Muscle layer of colon (tissue), 2 donors: ENCODE measurements around the gene SNX10.

Experiments used
- H3K27ac ChIP-seq: one replicate; pipeline ENCODE4 v1.7.0; 2013; ENCODE audit warnings: low read depth, mild to moderate bottlenecking, low read length, moderate library complexity
- H3K27me3 ChIP-seq, 2 donors: one replicate each; pipeline ENCODE4 v1.7.0; 2013; ENCODE audit warnings: low read length in 2 of 2, mild to moderate bottlenecking in 2 of 2; ENCODE audit not compliant: insufficient read depth in 2 of 2, control insufficient read depth in 1 of 2
- H3K36me3 ChIP-seq: one replicate; pipeline ENCODE4 v1.7.0; 2013; ENCODE audit warnings: mild to moderate bottlenecking, low read length; ENCODE audit not compliant: insufficient read depth
- H3K4me1 ChIP-seq: one replicate; pipeline ENCODE4 v1.7.0; 2013; ENCODE audit warnings: mild to moderate bottlenecking, low read length; ENCODE audit not compliant: insufficient read depth
- H3K4me3 ChIP-seq, 2 donors: one replicate each; pipeline ENCODE4 v1.7.0; 2013; ENCODE audit warnings: low read length in 2 of 2, low read depth in 1 of 2, mild to moderate bottlenecking in 1 of 2, moderate library complexity in 1 of 2
- H3K9ac ChIP-seq: one replicate; pipeline ENCODE4 v1.7.0; 2013; ENCODE audit warnings: low read length
- H3K9me3 ChIP-seq: one replicate; pipeline ENCODE4 v1.7.0; 2013; ENCODE audit warnings: mild to moderate bottlenecking, low read length
- donor health status: abdominal sarcoma.
- donor health status: Adenocarcinoma of cecum.

Gene SNX10

GRCh38 chr7:26416004-26416403 is 124.3 kb downstream of the SNX10 start:
- no peaks in the 10 kb centered on the region for H3K9me3 ChIP-seq
- H3K27me3 ChIP-seq, result no peaks in the 10 kb centered on the region
- no peaks in the 10 kb centered on the region for H3K4me1 ChIP-seq
- H3K27ac ChIP-seq, result no peak overlapping the region
- no peak overlapping the region for H3K4me3 ChIP-seq
- H3K36me3 ChIP-seq, result no peaks in the 10 kb centered on the region
- no peak overlapping the region for H3K9ac ChIP-seq

GRCh38 chr7:26417911-26418413 is 126.3 kb downstream of the SNX10 start:
- no peaks in the 10 kb centered on the region for H3K36me3 ChIP-seq
- H3K27ac ChIP-seq, result no peak overlapping the region
- no peaks in the 10 kb centered on the region for H3K9me3 ChIP-seq
- H3K4me3 ChIP-seq, result no peak overlapping the region
- no peak overlapping the region for H3K9ac ChIP-seq
- H3K4me1 ChIP-seq, result no peaks in the 10 kb centered on the region
- no peaks in the 10 kb centered on the region for H3K27me3 ChIP-seq

- Histone ChIP-seq H3K4me3 (no peak overlapping the region), H3K9ac (no peak overlapping the region), H3K27me3 (no peaks in the 10 kb centered on the region), H3K27ac (no peak overlapping the region), H3K4me1 (no peaks in the 10 kb centered on the region), H3K36me3 (no peaks in the 10 kb centered on the region), H3K9me3 (no peaks in the 10 kb centered on the region)
Measured at GRCh38 chr7:26419198-26419597, 127.5 kb downstream of the SNX10 start.

DNA sequence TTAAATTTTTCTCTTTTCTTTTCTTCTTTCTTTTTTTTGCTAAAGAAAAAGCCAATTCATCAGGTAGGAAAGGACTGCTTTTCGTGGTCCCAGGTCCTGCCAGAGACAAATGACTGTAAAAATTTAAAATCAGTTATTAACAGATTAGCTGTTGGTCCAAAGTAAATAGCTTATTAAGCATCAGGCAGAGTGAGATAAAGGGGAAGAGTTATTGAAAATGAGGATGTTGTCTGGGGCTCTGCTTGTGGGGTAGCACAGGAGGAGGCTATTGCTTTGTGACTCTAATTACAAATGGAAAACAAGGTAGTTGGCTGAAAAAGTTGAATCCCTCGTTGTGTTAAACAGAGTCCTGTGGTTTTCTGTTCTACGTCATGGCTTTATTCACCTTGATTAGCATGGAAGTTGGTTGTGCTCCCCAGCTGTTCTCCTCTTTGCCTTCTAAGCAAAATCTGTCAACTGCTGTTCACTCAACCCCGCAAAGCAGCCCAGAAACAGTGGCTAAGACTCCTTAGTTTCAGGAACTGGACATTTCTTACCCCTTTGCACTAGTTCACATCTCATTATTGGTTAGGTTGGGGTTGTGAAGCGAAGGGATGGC is 128.9 kb downstream of the SNX10 start:
- no peak overlapping the region for H3K27ac ChIP-seq
- H3K4me1 ChIP-seq, result no peaks in the 10 kb centered on the region
- H3K27me3 ChIP-seq, result no peaks in the 10 kb centered on the region
- no peaks in the 10 kb centered on the region for H3K36me3 ChIP-seq
- no peak overlapping the region for H3K4me3 ChIP-seq
- no peaks in the 10 kb centered on the region for H3K9me3 ChIP-seq
- no peak overlapping the region for H3K9ac ChIP-seq

DNA sequence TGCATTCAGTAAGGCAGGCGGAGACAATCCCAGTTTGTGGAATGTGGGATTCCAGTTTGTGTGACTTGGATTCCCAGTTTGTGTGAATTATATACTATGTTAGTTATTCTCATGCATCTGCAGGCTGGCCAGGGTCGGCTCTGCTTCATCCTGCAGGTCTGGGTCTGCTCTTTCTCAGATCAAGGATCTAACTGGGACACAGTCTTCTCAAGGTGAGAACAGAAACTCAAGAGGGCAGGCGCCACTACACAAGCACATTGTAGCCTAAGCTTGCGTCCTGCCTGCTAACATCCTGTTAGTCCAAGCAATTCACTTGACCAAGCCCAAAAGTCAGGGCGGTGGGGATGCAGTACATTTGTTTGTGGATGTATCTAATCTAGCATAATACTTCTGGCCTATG is 131.1 kb downstream of the SNX10 start:
- no peak overlapping the region for H3K4me3 ChIP-seq
- H3K9me3 ChIP-seq, result no peaks in the 10 kb centered on the region
- no peaks in the 10 kb centered on the region for H3K27me3 ChIP-seq
- H3K27ac ChIP-seq, result no peak overlapping the region
- H3K9ac ChIP-seq, result no peak overlapping the region
- H3K4me1 ChIP-seq, result no peaks in the 10 kb centered on the region
- H3K36me3 ChIP-seq, result no peaks in the 10 kb centered on the region

GRCh38 chr7:26423436-26423835 is 131.8 kb downstream of the SNX10 start:
- Histone ChIP-seq H3K27ac (no peak overlapping the region), H3K4me1 (no peaks in the 10 kb centered on the region), H3K36me3 (no peaks in the 10 kb centered on the region), H3K9ac (no peak overlapping the region), H3K4me3 (no peak overlapping the region), H3K9me3 (no peaks in the 10 kb centered on the region), H3K27me3 (no peaks in the 10 kb centered on the region)
